HEK293 (cell line): ENCODE results near the gene NUCKS1.

Experiments used
- CTCF ChIA-PET: fragments of 350-600 bp; formaldehyde crosslinking; extraction: SDS; loops from one replicate; lab custom pipeline; 2021; ENCODE audit warnings: antibody characterized with exemption; lab: Yijun Ruan, JAX
- POLR2A ChIA-PET: fragments of 300-600 bp; formaldehyde crosslinking; extraction: SDS; loops from one replicate; lab custom pipeline; 2020; ENCODE audit warnings: antibody characterized with exemption, inconsistent platforms; lab: Yijun Ruan, JAX
- H3K27ac ChIP-seq: fragments of 200-500 bp; sonication (Bioruptor generic); 2 replicates; pipeline ENCODE4 v1.5.1; 2014; ENCODE audit warnings: low read depth, low read length, control low read depth, inconsistent platforms; ENCODE audit errors: extremely low read depth
- H3K36me3 ChIP-seq, 2 experiments: fragments of 200-500 bp in 1 of 2; sonication (Bioruptor generic) in 1 of 2; 1 replicate in 1 of 2; 2 replicates in 1 of 2; pipeline ENCODE4 v1.5.1; 2014 to 2017; ENCODE audit warnings: inconsistent platforms in 2 of 2, low read length in 2 of 2; ENCODE audit not compliant: control insufficient read depth in 2 of 2, insufficient read depth in 1 of 2
- H3K4me1 ChIP-seq: fragments of 200-500 bp; sonication (Bioruptor generic); 2 replicates; pipeline ENCODE4 v1.5.1; 2014; ENCODE audit warnings: mild to moderate bottlenecking, low read length, inconsistent platforms; ENCODE audit not compliant: control insufficient read depth, insufficient read depth
- H3K4me3 ChIP-seq: 2 replicates; pipeline ENCODE4 v1.5.1; 2011; ENCODE audit warnings: low read depth, mild to moderate bottlenecking, control low read depth, low read length, moderate library complexity
- H3K9me3 ChIP-seq: fragments of 200-500 bp; sonication (Bioruptor generic); 2 replicates; pipeline ENCODE4 v1.5.1; 2014; ENCODE audit warnings: low read depth, low read length, inconsistent platforms; ENCODE audit not compliant: control insufficient read depth, insufficient read depth
- GFI1B ChIP-seq: fragments of 450-650 bp; formaldehyde crosslinking; IDR thresholded peaks from 2 replicates; pipeline ENCODE4 v1.5.1; 2016; ENCODE audit warnings: missing biosample characterization, missing genetic modification characterization
- KLF16 ChIP-seq: fragments of 450-650 bp; formaldehyde crosslinking; IDR thresholded peaks from 2 replicates; pipeline ENCODE4 v1.5.1; 2017; ENCODE audit warnings: missing biosample characterization, missing genetic modification characterization
- ZBTB20 ChIP-seq: fragments of 450-650 bp; formaldehyde crosslinking; IDR thresholded peaks from 2 replicates; pipeline ENCODE4 v1.5.1; 2016; ENCODE audit warnings: missing biosample characterization, missing genetic modification characterization
- ZFP41 ChIP-seq: fragments of 450-650 bp; formaldehyde crosslinking; IDR thresholded peaks from 2 replicates; pipeline ENCODE4 v1.5.1; 2016; ENCODE audit warnings: missing biosample characterization, missing genetic modification characterization, borderline replicate concordance
- ZNF133 ChIP-seq: fragments of 450-650 bp; formaldehyde crosslinking; IDR thresholded peaks from 2 replicates; pipeline ENCODE4 v1.5.1; 2016; ENCODE audit warnings: missing biosample characterization, missing genetic modification characterization
- ZNF274 ChIP-seq, 2 experiments: fragments of 200-500 bp in 1 of 2; fragments of 450-650 bp in 1 of 2; sonication (Bioruptor generic) in 1 of 2; formaldehyde crosslinking in 1 of 2; IDR thresholded peaks; 2 replicates each; pipeline versions ENCODE4 v1.5.1 to v1.6.1; 2014 to 2016; ENCODE audit warnings: borderline replicate concordance in 1 of 2, inconsistent platforms in 1 of 2, low read length in 1 of 2, missing biosample characterization in 1 of 2, missing genetic modification characterization in 1 of 2
- ZNF354C ChIP-seq: fragments of 450-650 bp; formaldehyde crosslinking; IDR thresholded peaks from 2 replicates; pipeline ENCODE4 v1.5.1; 2016; ENCODE audit warnings: missing biosample characterization, missing genetic modification characterization, low read depth, borderline replicate concordance
- ZNF362 ChIP-seq: fragments of 450-650 bp; formaldehyde crosslinking; IDR thresholded peaks from 2 replicates; pipeline ENCODE4 v1.5.1; 2016; ENCODE audit warnings: missing biosample characterization, missing genetic modification characterization
- ZNF416 ChIP-seq: fragments of 450-650 bp; formaldehyde crosslinking; IDR thresholded peaks from 2 replicates; pipeline ENCODE4 v1.5.1; 2016; ENCODE audit warnings: missing biosample characterization, missing genetic modification characterization
- ZNF473 ChIP-seq: fragments of 450-650 bp; formaldehyde crosslinking; IDR thresholded peaks from 2 replicates; pipeline ENCODE4 v1.5.1; 2017; ENCODE audit warnings: missing biosample characterization, missing genetic modification characterization
- ZNF48 ChIP-seq: fragments of 450-650 bp; formaldehyde crosslinking; IDR thresholded peaks from 2 replicates; pipeline ENCODE4 v1.5.1; 2016; ENCODE audit warnings: missing biosample characterization, missing genetic modification characterization
- ZNF555 ChIP-seq: fragments of 450-650 bp; formaldehyde crosslinking; conservative IDR thresholded peaks from 2 replicates; pipeline ENCODE4 v1.5.1; 2017; ENCODE audit warnings: missing biosample characterization, mild to moderate bottlenecking, missing genetic modification characterization, inconsistent platforms
- ZNF837 ChIP-seq: fragments of 450-650 bp; formaldehyde crosslinking; IDR thresholded peaks from 2 replicates; pipeline ENCODE4 v1.5.1; 2016; ENCODE audit warnings: missing biosample characterization, missing genetic modification characterization
- TF ChIP-seq, protein P1 (sequence below): fragments of 450-650 bp; formaldehyde crosslinking; IDR thresholded peaks from 2 replicates; pipeline ENCODE4 v1.5.1; 2016; ENCODE audit warnings: missing biosample characterization, missing genetic modification characterization
- TF ChIP-seq, protein P2 (sequence below): fragments of 450-650 bp; formaldehyde crosslinking; IDR thresholded peaks from 2 replicates; pipeline ENCODE4 v1.5.1; 2016; ENCODE audit warnings: missing biosample characterization, missing genetic modification characterization
- TF ChIP-seq, protein P3 (sequence below): fragments of 450-650 bp; formaldehyde crosslinking; IDR thresholded peaks from 2 replicates; pipeline ENCODE4 v1.5.1; 2016; ENCODE audit warnings: missing biosample characterization, missing genetic modification characterization
- TF ChIP-seq, protein P4 (sequence below): fragments of 450-650 bp; formaldehyde crosslinking; IDR thresholded peaks from 2 replicates; pipeline ENCODE4 v1.5.0; 2017; ENCODE audit warnings: missing biosample characterization, missing genetic modification characterization, borderline replicate concordance

NUCKS1 gene

GRCh38 chr1:205746757-205747412, 3.1 kb downstream of the NUCKS1 start (continued):
- TF ChIP-seq, protein P1, sequence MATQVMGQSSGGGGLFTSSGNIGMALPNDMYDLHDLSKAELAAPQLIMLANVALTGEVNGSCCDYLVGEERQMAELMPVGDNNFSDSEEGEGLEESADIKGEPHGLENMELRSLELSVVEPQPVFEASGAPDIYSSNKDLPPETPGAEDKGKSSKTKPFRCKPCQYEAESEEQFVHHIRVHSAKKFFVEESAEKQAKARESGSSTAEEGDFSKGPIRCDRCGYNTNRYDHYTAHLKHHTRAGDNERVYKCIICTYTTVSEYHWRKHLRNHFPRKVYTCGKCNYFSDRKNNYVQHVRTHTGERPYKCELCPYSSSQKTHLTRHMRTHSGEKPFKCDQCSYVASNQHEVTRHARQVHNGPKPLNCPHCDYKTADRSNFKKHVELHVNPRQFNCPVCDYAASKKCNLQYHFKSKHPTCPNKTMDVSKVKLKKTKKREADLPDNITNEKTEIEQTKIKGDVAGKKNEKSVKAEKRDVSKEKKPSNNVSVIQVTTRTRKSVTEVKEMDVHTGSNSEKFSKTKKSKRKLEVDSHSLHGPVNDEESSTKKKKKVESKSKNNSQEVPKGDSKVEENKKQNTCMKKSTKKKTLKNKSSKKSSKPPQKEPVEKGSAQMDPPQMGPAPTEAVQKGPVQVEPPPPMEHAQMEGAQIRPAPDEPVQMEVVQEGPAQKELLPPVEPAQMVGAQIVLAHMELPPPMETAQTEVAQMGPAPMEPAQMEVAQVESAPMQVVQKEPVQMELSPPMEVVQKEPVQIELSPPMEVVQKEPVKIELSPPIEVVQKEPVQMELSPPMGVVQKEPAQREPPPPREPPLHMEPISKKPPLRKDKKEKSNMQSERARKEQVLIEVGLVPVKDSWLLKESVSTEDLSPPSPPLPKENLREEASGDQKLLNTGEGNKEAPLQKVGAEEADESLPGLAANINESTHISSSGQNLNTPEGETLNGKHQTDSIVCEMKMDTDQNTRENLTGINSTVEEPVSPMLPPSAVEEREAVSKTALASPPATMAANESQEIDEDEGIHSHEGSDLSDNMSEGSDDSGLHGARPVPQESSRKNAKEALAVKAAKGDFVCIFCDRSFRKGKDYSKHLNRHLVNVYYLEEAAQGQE (tag by site-specific recombination): no peak
- peak; percentile 51; the same call in 1 of the 2 replicates for TF ChIP-seq GFI1B
- TF ChIP-seq ZNF354C (tag by site-specific recombination): no peak
- TF ChIP-seq, all 188 proteins: peak for 2

- Histone ChIP-seq H3K9me3 (no peaks in the 10 kb centered on the region), H3K4me3 (no peak overlapping the region), H3K4me1 (peaks cover 15% of the 10 kb centered on the region; the same call in 1 of the 2 replicates), H3K27ac (no peak overlapping the region), H3K36me3 (peaks cover 8 to 13% of the 10 kb centered on the region in 2 experiments; a peak in 2 of 3 replicates)
- TF ChIP-seq KLF16: no peak
- TF ChIP-seq ZNF362 (tag by site-specific recombination): peak; percentile 90
- ChIA-PET CTCF (interaction anchor here (1.6 kb wide), 1 partner anchor 33 kb away, joined by 3 read pairs; no protein-coding TSS in a partner anchor), POLR2A (no interaction called here)
These were observed 5.6 kb downstream of the NUCKS1 start for GRCh38 chr1:205744403-205744802.

DNA sequence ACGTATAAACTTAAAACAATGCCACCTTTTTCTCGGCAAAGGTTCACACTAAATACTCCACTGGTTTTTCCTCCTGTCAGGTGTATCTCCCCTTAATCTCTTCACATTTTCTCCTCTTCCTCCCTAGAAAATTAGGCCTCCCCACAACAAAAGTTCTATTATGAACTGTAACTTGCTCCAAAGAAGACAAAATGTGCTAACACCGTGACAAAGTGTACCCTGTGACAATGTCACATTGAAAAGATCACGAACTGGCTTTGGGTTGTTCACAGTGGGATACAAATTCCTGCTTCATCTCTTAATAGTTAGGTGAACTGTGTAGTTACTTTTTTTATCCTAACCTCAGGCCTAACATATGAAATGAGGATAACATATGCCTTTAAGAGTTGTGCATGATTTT, 6.0 kb downstream of the NUCKS1 start:
- TF ChIP-seq ZBTB20: peak; percentile 26; the same call in 1 of the 2 replicates
- no peak for TF ChIP-seq ZNF555 (tag by site-specific recombination)
- TF ChIP-seq, all 188 proteins: peak for 1
- ChIA-PET CTCF (interaction anchor here (1.6 kb wide), 1 partner anchor 32 kb away, joined by 3 read pairs; no protein-coding TSS in a partner anchor), POLR2A (no interaction called here)
- Histone ChIP-seq H3K4me1 (peaks cover 19% of the 10 kb centered on the region), H3K36me3 (peaks cover 8 to 13% of the 10 kb centered on the region in 2 experiments; a peak in 2 of 3 replicates), H3K4me3 (no peak overlapping the region), H3K9me3 (no peaks in the 10 kb centered on the region), H3K27ac (no peak overlapping the region)

- CTCF ChIA-PET: no interaction called here
- Histone ChIP-seq H3K9me3 (no peaks in the 10 kb centered on the region), H3K4me1 (peaks cover 20% of the 10 kb centered on the region), H3K27ac (no peak overlapping the region), H3K36me3 (peaks cover 8 to 17% of the 10 kb centered on the region in 2 experiments; a peak in 2 of 3 replicates), H3K4me3 (no peak overlapping the region)
- POLR2A ChIA-PET: interaction anchor here (2.0 kb wide), 1 partner anchor 8 kb away, joined by 6 read pairs; no protein-coding TSS in a partner anchor
- TF ChIP-seq, protein P2, sequence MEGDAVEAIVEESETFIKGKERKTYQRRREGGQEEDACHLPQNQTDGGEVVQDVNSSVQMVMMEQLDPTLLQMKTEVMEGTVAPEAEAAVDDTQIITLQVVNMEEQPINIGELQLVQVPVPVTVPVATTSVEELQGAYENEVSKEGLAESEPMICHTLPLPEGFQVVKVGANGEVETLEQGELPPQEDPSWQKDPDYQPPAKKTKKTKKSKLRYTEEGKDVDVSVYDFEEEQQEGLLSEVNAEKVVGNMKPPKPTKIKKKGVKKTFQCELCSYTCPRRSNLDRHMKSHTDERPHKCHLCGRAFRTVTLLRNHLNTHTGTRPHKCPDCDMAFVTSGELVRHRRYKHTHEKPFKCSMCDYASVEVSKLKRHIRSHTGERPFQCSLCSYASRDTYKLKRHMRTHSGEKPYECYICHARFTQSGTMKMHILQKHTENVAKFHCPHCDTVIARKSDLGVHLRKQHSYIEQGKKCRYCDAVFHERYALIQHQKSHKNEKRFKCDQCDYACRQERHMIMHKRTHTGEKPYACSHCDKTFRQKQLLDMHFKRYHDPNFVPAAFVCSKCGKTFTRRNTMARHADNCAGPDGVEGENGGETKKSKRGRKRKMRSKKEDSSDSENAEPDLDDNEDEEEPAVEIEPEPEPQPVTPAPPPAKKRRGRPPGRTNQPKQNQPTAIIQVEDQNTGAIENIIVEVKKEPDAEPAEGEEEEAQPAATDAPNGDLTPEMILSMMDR (tag by site-specific recombination): no peak
- no peak for TF ChIP-seq ZNF473 (tag by site-specific recombination)
- TF ChIP-seq ZNF837 (tag by site-specific recombination): no peak
- TF ChIP-seq ZNF416: no peak
- TF ChIP-seq ZNF133 (tag by site-specific recombination): no peak
- TF ChIP-seq, protein P3, sequence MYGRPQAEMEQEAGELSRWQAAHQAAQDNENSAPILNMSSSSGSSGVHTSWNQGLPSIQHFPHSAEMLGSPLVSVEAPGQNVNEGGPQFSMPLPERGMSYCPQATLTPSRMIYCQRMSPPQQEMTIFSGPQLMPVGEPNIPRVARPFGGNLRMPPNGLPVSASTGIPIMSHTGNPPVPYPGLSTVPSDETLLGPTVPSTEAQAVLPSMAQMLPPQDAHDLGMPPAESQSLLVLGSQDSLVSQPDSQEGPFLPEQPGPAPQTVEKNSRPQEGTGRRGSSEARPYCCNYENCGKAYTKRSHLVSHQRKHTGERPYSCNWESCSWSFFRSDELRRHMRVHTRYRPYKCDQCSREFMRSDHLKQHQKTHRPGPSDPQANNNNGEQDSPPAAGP: no peak
- TF ChIP-seq ZNF48: no peak
- no peak for TF ChIP-seq ZNF274 (IDR thresholded peaks at IDR 0.05; ENCODE audit: low read length)
- TF ChIP-seq ZNF274 (tag by site-specific recombination; IDR thresholded peaks at IDR 0.05; ENCODE audit: borderline replicate concordance): no peak
- TF ChIP-seq, protein P4, sequence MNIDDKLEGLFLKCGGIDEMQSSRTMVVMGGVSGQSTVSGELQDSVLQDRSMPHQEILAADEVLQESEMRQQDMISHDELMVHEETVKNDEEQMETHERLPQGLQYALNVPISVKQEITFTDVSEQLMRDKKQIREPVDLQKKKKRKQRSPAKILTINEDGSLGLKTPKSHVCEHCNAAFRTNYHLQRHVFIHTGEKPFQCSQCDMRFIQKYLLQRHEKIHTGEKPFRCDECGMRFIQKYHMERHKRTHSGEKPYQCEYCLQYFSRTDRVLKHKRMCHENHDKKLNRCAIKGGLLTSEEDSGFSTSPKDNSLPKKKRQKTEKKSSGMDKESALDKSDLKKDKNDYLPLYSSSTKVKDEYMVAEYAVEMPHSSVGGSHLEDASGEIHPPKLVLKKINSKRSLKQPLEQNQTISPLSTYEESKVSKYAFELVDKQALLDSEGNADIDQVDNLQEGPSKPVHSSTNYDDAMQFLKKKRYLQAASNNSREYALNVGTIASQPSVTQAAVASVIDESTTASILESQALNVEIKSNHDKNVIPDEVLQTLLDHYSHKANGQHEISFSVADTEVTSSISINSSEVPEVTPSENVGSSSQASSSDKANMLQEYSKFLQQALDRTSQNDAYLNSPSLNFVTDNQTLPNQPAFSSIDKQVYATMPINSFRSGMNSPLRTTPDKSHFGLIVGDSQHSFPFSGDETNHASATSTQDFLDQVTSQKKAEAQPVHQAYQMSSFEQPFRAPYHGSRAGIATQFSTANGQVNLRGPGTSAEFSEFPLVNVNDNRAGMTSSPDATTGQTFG: no peak
- no peak for TF ChIP-seq ZFP41 (tag by site-specific recombination)
These were observed 8.3 kb downstream of the NUCKS1 start for GRCh38 chr1:205741681-205742080.
